ENCODE data around the gene RCBTB1.
"Not testable (repeated sequence)": the region's sequence is repeated elsewhere in the genome, so short reads cannot be mapped to it uniquely, and the experiment has no call there.

The RCBTB1 gene

DNA sequence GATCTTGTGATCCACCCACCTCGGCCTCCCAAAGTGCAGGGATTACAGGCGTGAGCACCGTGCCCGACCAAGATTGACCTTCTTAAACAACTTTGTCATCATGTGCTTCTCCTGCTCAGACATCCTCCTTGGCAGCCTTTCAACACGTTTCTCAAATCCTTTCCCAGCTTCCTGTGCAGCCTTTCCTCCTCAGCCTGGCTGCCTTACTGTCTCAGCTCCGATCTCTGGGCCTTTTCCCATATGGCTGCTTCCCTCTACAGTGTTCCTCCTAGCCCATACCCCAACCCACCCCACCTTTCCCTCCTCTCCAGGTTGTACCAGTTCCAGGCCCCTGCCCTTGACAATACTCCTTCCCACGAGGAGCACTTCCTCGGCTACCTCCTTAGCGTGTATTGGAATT is 82.4 kb downstream of the RCBTB1 start:
- DNase-seq, result no peak

DNA sequence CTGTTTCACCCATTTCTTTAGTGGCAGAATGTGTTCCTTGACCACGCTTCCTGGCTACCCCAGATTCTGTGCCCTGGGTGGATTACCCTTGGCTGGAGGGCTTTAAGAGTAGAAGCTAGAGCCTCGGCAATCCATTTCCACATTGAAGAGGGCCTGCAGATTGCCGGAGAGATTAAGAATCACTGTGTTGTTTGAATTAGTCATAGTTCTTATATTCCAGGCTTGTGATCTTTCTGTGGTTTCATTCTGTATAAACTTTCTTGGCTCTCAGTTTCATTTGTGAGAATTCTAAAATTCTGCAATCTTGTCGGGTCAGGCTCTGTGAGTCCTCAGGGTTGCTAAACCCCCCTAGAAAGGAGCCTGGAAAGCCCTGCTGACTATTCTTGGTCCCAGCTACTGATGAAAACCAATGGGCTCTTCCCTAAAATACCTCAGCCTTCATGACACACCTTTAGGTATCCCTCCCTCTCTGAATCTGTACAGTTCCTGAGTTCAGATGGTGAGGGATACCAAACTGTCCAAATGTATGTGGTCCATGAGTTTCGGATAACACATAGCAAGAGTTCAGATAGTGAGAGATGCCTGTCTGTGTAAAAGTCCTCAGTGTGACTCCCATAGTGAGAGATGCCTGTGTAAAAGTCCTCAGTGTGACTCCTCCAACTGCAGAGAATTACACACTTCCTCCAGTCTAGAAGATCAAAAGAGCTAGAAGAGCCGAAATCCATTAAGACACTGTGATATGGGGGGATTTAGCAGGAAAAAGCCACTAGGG is 85.3 kb downstream of the RCBTB1 start:
- no peak for DNase-seq

GRCh38 chr13:49498206-49498605 is 87.2 kb downstream of the RCBTB1 start:
- DNase-seq, result no peak

- DNase-seq, result no peak
Observed at GRCh38 chr13:49497272-49497671, 88.1 kb downstream of the RCBTB1 start.

DNA sequence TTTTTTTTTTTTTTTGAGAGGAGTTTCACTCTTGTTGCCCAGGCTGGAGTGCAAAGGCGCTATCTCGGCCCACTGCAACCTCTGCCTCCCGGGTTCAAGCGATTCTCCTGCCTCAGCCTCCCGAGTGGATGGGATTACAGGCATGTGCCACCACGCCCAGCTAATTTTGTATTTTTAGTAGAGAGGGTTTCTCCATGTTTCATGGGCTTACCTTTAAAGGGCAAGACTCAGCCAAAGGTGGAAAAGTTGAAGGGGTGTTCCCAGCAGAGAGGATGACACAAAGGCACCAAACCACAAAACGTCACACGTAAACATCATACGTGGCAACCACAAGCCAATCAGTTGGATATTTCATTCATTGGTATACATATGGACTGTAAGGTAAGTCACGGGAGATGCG is 88.5 kb downstream of the RCBTB1 start:
- not testable (repeated sequence) for DNase-seq

DNA sequence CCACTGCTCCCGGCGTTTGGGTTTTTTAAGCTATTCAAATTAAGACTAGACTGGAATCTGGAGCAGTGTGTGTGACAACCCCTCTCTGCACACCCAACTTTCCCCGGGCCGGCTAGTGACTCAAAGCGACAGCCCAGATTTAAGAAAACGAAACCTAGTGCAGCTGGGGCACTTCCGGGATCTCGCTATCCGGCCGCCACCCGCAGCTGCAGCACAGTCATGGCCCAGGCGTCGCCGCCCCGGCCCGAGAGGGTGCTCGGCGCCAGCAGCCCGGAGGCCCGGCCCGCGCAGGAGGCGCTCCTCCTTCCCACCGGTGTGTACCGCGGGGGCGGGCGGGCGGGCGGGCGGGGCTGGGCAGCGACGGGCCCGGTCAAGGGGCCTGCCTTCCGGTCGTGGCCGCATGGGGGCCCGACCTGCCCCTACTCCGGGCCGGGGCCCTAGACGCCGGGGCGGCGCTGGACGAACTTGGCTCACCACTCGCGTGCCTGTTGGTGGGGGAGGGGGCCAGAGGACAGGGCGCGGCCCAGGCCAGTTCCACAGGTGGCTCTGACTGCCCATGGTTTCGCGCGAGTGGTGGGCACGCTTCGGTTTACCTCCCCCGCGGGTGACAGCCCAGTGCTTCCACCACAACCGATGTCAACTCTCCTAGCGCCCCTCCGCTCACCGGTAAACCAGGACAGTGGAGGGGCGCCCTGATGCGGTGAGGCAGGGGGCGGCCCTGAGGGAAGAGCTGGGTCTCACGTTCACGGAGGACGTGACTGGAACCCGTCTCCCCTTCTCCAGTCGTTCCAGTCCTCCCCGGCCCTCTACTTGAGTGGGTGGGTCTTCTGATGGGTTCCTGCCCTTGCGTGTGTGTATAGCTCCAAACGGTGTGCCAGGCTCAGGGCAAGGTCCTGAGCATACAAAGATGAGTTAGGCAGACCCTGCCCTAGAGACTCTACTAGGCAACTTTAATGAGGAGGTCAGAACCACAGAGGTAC is 89.3 kb downstream of the RCBTB1 start, which contains the start of gene PHF11:
TSS of gene PHF11 (plus strand) at position 171 of the 980 bp plus-strand sequence. CDS start at position 220, 49 bp downstream.
- DNase-seq, result peak; percentile 87

DNA sequence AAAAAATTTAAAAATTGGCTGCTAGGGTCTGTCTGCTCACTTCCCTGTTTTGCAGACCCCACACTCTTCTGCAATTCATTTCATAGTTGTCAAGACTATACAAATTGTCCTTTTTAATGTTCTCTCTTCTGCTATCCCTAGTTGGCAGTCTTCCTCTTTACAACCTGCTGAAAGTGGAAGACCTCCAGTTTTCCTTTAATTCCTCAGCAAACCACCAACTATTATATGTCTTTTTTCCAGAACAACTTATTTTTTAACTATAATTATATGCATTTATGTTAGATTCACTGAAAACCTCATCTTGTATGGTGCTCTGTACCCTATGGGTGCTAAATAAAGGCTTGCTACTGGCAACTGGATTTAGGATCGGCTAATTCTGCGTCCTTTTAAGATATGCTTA is 90.7 kb downstream of the RCBTB1 start:
- DNase-seq, result no peak

- DNase-seq, result no peak
Observed at GRCh38 chr13:49488563-49488962, 96.8 kb downstream of the RCBTB1 start.
